Stimulated activated effector memory CD8-positive, alpha-beta T cell treated with anti-CD3 and anti-CD28 coated beads, Interleukin-12 subunit alpha, Interleukin-12 subunit beta, amount 100 ng/mL, for 72 hours (primary cell): ENCODE measurements around the gene GNA14.

Source experiments
- ATAC-seq: fragments of 150-1000 bp; cut with Tn5 transposase; 2 replicates; pipeline ENCODE4 v1.10.0; 2021
- DNase-seq, 2 donors: peaks; one replicate each; pipeline ENCODE4 v3.0.0; 2021 to 2022; ENCODE audit warnings: low spot score in 2 of 2
- H3K27ac Mint-ChIP-seq: one replicate; pipeline ENCODE4 v1.8.0; 2022; ENCODE audit warnings: mild to moderate bottlenecking, mixed read lengths
- H3K36me3 Mint-ChIP-seq: one replicate; pipeline ENCODE4 v1.8.0; 2022; ENCODE audit warnings: mild to moderate bottlenecking, mixed read lengths
- H3K4me1 Mint-ChIP-seq: one replicate; pipeline ENCODE4 v1.8.0; 2022; ENCODE audit warnings: mixed read lengths
- H3K4me3 Mint-ChIP-seq: one replicate; pipeline ENCODE4 v1.8.0; 2022; ENCODE audit warnings: mild to moderate bottlenecking, mixed read lengths
- H3K9me3 Mint-ChIP-seq: one replicate; pipeline ENCODE4 v1.8.0; 2022; ENCODE audit warnings: mixed read lengths

Gene GNA14

GRCh38 chr9:77543131-77543822 lies 104.8 kb downstream of the GNA14 start:
- no peak for ATAC-seq
- no peaks in the 10 kb centered on the region for H3K4me1 Mint-ChIP-seq

GRCh38 chr9:77541600-77541999 lies 106.5 kb downstream of the GNA14 start:
- ATAC-seq = no peak
- no peaks in the 10 kb centered on the region for H3K36me3 Mint-ChIP-seq
- H3K9me3 Mint-ChIP-seq = peaks cover 15% of the 10 kb centered on the region
- no peak for DNase-seq
- no peak overlapping the region for H3K27ac Mint-ChIP-seq
- H3K4me3 Mint-ChIP-seq = no peak overlapping the region
- no peaks in the 10 kb centered on the region for H3K4me1 Mint-ChIP-seq

More at GRCh38 chr9:77543131-77543822, 104.8 kb downstream of the GNA14 start:
- Mint-ChIP-seq H3K4me3 (no peak overlapping the region), H3K36me3 (no peaks in the 10 kb centered on the region), H3K9me3 (peaks cover 15% of the 10 kb centered on the region), H3K27ac (no peak overlapping the region)
- DNase-seq = no peak

- no peak overlapping the region for H3K4me3 Mint-ChIP-seq
- no peaks in the 10 kb centered on the region for H3K4me1 Mint-ChIP-seq
- ATAC-seq = no peak
- H3K9me3 Mint-ChIP-seq = peaks cover 15% of the 10 kb centered on the region
- DNase-seq = no peak
- H3K27ac Mint-ChIP-seq = no peak overlapping the region
- no peaks in the 10 kb centered on the region for H3K36me3 Mint-ChIP-seq
Measured at GRCh38 chr9:77541055-77541454, 107.1 kb downstream of the GNA14 start.

GRCh38 chr9:77534376-77535057 lies 113.6 kb downstream of the GNA14 start:
- Mint-ChIP-seq H3K36me3 (no peaks in the 10 kb centered on the region), H3K9me3 (peaks cover under 1% of the 10 kb centered on the region), H3K4me1 (no peaks in the 10 kb centered on the region), H3K27ac (no peak overlapping the region), H3K4me3 (no peak overlapping the region)
- ATAC-seq (no peak), DNase-seq (no peak)

GRCh38 chr9:77533671-77534070 lies 114.5 kb downstream of the GNA14 start:
- H3K4me3 Mint-ChIP-seq = no peak overlapping the region
- DNase-seq (no peak), ATAC-seq (no peak)
- H3K36me3 Mint-ChIP-seq = no peaks in the 10 kb centered on the region
- H3K9me3 Mint-ChIP-seq = no peaks in the 10 kb centered on the region
- H3K4me1 Mint-ChIP-seq = no peaks in the 10 kb centered on the region
- H3K27ac Mint-ChIP-seq = no peak overlapping the region

GRCh38 chr9:77532607-77533006 lies 115.5 kb downstream of the GNA14 start:
- no peak overlapping the region for H3K4me3 Mint-ChIP-seq
- H3K4me1 Mint-ChIP-seq = no peaks in the 10 kb centered on the region
- H3K36me3 Mint-ChIP-seq = no peaks in the 10 kb centered on the region
- H3K9me3 Mint-ChIP-seq = no peaks in the 10 kb centered on the region
- DNase-seq (no peak), ATAC-seq (no peak)
- H3K27ac Mint-ChIP-seq = no peak overlapping the region

- Mint-ChIP-seq H3K36me3 (no peaks in the 10 kb centered on the region), H3K9me3 (no peaks in the 10 kb centered on the region), H3K27ac (no peak overlapping the region), H3K4me1 (no peaks in the 10 kb centered on the region), H3K4me3 (no peak overlapping the region)
- ATAC-seq (no peak), DNase-seq (no peak)
Measured at GRCh38 chr9:77531400-77531799, 116.7 kb downstream of the GNA14 start.

GRCh38 chr9:77523891-77524290 lies 124.2 kb downstream of the GNA14 start:
- DNase-seq = no peak
- no peak for ATAC-seq
- no peak overlapping the region for H3K27ac Mint-ChIP-seq
- no peaks in the 10 kb centered on the region for H3K9me3 Mint-ChIP-seq
- H3K4me1 Mint-ChIP-seq = no peaks in the 10 kb centered on the region
- no peak overlapping the region for H3K4me3 Mint-ChIP-seq
- H3K36me3 Mint-ChIP-seq = no peaks in the 10 kb centered on the region

- H3K4me1 Mint-ChIP-seq = no peaks in the 10 kb centered on the region
- no peaks in the 10 kb centered on the region for H3K9me3 Mint-ChIP-seq
- H3K36me3 Mint-ChIP-seq = no peaks in the 10 kb centered on the region
- no peak overlapping the region for H3K27ac Mint-ChIP-seq
- ATAC-seq (no peak), DNase-seq (no peak)
- no peak overlapping the region for H3K4me3 Mint-ChIP-seq
Measured at GRCh38 chr9:77521091-77521490, 127.0 kb downstream of the GNA14 start.

- DNase-seq (no peak), ATAC-seq (no peak)
- Mint-ChIP-seq H3K4me3 (no peak overlapping the region), H3K9me3 (no peaks in the 10 kb centered on the region), H3K27ac (no peak overlapping the region), H3K4me1 (peaks cover 13% of the 10 kb centered on the region), H3K36me3 (no peaks in the 10 kb centered on the region)
Measured at GRCh38 chr9:77518688-77519087, 129.4 kb downstream of the GNA14 start.

- no peaks in the 10 kb centered on the region for H3K36me3 Mint-ChIP-seq
- DNase-seq (no peak), ATAC-seq (no peak)
- H3K27ac Mint-ChIP-seq = no peak overlapping the region
- H3K9me3 Mint-ChIP-seq = no peaks in the 10 kb centered on the region
- no peak overlapping the region for H3K4me3 Mint-ChIP-seq
- H3K4me1 Mint-ChIP-seq = peaks cover 13% of the 10 kb centered on the region
Measured at GRCh38 chr9:77516781-77517180, 131.3 kb downstream of the GNA14 start.

GRCh38 chr9:77514886-77515711 lies 133.0 kb downstream of the GNA14 start:
- Mint-ChIP-seq H3K4me3 (no peak overlapping the region), H3K9me3 (no peaks in the 10 kb centered on the region), H3K36me3 (no peaks in the 10 kb centered on the region)

GRCh38 chr9:77513457-77513856 lies 134.7 kb downstream of the GNA14 start:
- DNase-seq (no peak), ATAC-seq (no peak)
- Mint-ChIP-seq H3K9me3 (no peaks in the 10 kb centered on the region), H3K4me3 (no peak overlapping the region), H3K36me3 (no peaks in the 10 kb centered on the region), H3K27ac (no peak overlapping the region), H3K4me1 (peaks cover 13% of the 10 kb centered on the region)

More at GRCh38 chr9:77514886-77515711, 133.0 kb downstream of the GNA14 start:
- ATAC-seq (no peak), DNase-seq (no peak)
- Mint-ChIP-seq H3K4me1 (peaks cover 13% of the 10 kb centered on the region), H3K27ac (no peak overlapping the region)

GRCh38 chr9:77512876-77513275 lies 135.2 kb downstream of the GNA14 start:
- DNase-seq (no peak), ATAC-seq (no peak)
- H3K4me3 Mint-ChIP-seq = no peak overlapping the region
- peaks cover 13% of the 10 kb centered on the region for H3K4me1 Mint-ChIP-seq
- H3K9me3 Mint-ChIP-seq = no peaks in the 10 kb centered on the region
- H3K36me3 Mint-ChIP-seq = no peaks in the 10 kb centered on the region
- no peak overlapping the region for H3K27ac Mint-ChIP-seq

GRCh38 chr9:77511525-77511924 lies 136.6 kb downstream of the GNA14 start:
- no peak overlapping the region for H3K27ac Mint-ChIP-seq
- H3K36me3 Mint-ChIP-seq = no peaks in the 10 kb centered on the region
- H3K4me3 Mint-ChIP-seq = no peak overlapping the region
- H3K9me3 Mint-ChIP-seq = no peaks in the 10 kb centered on the region
- ATAC-seq (no peak), DNase-seq (no peak)
- H3K4me1 Mint-ChIP-seq = peaks cover 13% of the 10 kb centered on the region
